ENCODE measurements around the gene PXDC1. TPM values are rescaled to one million over a fixed set of nuclear protein-coding genes. Genes with fewer than 3 reads are reported as not detected.

Gene PXDC1
- total RNA-seq, 4 donors from 2014 or later: 8.8 to 47.1 (median 19.6) TPM

GRCh38 chr6:3793545-3793944 is 42.0 kb upstream of the PXDC1 start:
- Histone ChIP-seq H3K4me1 (peaks cover 0 to 5% of the 10 kb centered on the region in 2 donors), H3K27ac (no peak overlapping the region), H3K9me3 (no peaks in the 10 kb centered on the region), H3K36me3 (no peaks in the 10 kb centered on the region), H3K4me3 (no peak overlapping the region), H3K27me3 (no peaks in the 10 kb centered on the region)
- DNase-seq (no peak), ATAC-seq (no peak)
- in situ Hi-C loops (cut with MboI; ENCODE audit: low sequenced_read_pairs in 4 of 4) (no loop called here), intact Hi-C loops (cut with DNase I; ENCODE audit: low total_unique reads) (no loop called here)
- TF ChIP-seq POLR2A (IDR thresholded peaks at IDR 0.05) (no peak), CTCF (IDR thresholded peaks at IDR 0.05 in 4 of 5, conservative IDR thresholded peaks at IDR 0.05 in 1 of 5) (no peak)

- intact Hi-C loops (cut with DNase I; ENCODE audit: low total_unique reads) (no loop called here), in situ Hi-C loops (cut with MboI; ENCODE audit: low sequenced_read_pairs in 4 of 4) (no loop called here)
- no peak overlapping the region for H3K27ac ChIP-seq
- no peak for TF ChIP-seq POLR2A (IDR thresholded peaks at IDR 0.05)
- TF ChIP-seq CTCF (IDR thresholded peaks at IDR 0.05 in 4 of 5, conservative IDR thresholded peaks at IDR 0.05 in 1 of 5): no peak
- H3K27me3 ChIP-seq: no peaks in the 10 kb centered on the region
- no peak for DNase-seq
- H3K4me3 ChIP-seq: no peak overlapping the region
- no peak for ATAC-seq
- no peaks in the 10 kb centered on the region for H3K36me3 ChIP-seq
- no peaks in the 10 kb centered on the region for H3K4me1 ChIP-seq
- H3K9me3 ChIP-seq: no peaks in the 10 kb centered on the region
These were observed 40.2 kb upstream of the PXDC1 start for GRCh38 chr6:3791526-3792203.

- TF ChIP-seq POLR2A (IDR thresholded peaks at IDR 0.05) (no peak), CTCF (IDR thresholded peaks at IDR 0.05 in 4 of 5, conservative IDR thresholded peaks at IDR 0.05 in 1 of 5) (no peak)
- Histone ChIP-seq H3K4me3 (no peak overlapping the region), H3K4me1 (no peaks in the 10 kb centered on the region), H3K36me3 (no peaks in the 10 kb centered on the region), H3K9me3 (no peaks in the 10 kb centered on the region), H3K27me3 (no peaks in the 10 kb centered on the region), H3K27ac (no peak overlapping the region)
- in situ Hi-C loops (cut with MboI; ENCODE audit: low sequenced_read_pairs in 4 of 4) (no loop called here), intact Hi-C loops (cut with DNase I; ENCODE audit: low total_unique reads) (no loop called here)
- ATAC-seq (no peak), DNase-seq (no peak)
These were observed 38.5 kb upstream of the PXDC1 start for GRCh38 chr6:3789896-3790558.

GRCh38 chr6:3789018-3789895 is 37.7 kb upstream of the PXDC1 start:
- Histone ChIP-seq H3K4me1 (no peaks in the 10 kb centered on the region), H3K27ac (no peak overlapping the region), H3K27me3 (no peaks in the 10 kb centered on the region), H3K4me3 (no peak overlapping the region), H3K9me3 (no peaks in the 10 kb centered on the region), H3K36me3 (no peaks in the 10 kb centered on the region)
- no peak for TF ChIP-seq POLR2A (IDR thresholded peaks at IDR 0.05)
- no peak for TF ChIP-seq CTCF (IDR thresholded peaks at IDR 0.05 in 4 of 5, conservative IDR thresholded peaks at IDR 0.05 in 1 of 5)
- DNase-seq (no peak), ATAC-seq (no peak)
- in situ Hi-C loops (cut with MboI; ENCODE audit: low sequenced_read_pairs in 4 of 4): no loop called here
- intact Hi-C loops (cut with DNase I; ENCODE audit: low total_unique reads): no loop called here

Data from gastrocnemius medialis (tissue), 4 donors.